Thoracic aorta (tissue), 2 donors: ENCODE data around the gene KRTAP10-8. TPM values are rescaled to one million over a fixed set of nuclear protein-coding genes. Genes with fewer than 3 reads are reported as not detected.
"Not testable (repeated sequence)": the region's sequence is repeated elsewhere in the genome, so short reads cannot be mapped to it uniquely, and the experiment has no call there.

Source experiments
- ATAC-seq: fragments of 150-250 bp; one replicate; pipeline ENCODE4 v1.8.0; 2017; ENCODE audit warnings: low read depth; ENCODE audit not compliant: insufficient number of reproducible peaks, low FRiP score
- DNase-seq: peaks from one replicate; pipeline ENCODE4 v3.0.0-alpha.2; 2020; ENCODE audit warnings: low spot score
- H3K27ac ChIP-seq, 2 donors: fragments of 200-600 bp; sonication (generic); 1 replicate in 1 of 2; 2 replicates in 1 of 2; pipeline ENCODE4 v1.5.1; 2016; ENCODE audit warnings: mild to moderate bottlenecking in 2 of 2, moderate library complexity in 2 of 2
- H3K27me3 ChIP-seq: fragments of 200-600 bp; sonication (generic); replicated peaks from 2 replicates; pipeline ENCODE4 v1.6.0; 2016; ENCODE audit warnings: mild to moderate bottlenecking; ENCODE audit not compliant: insufficient read depth
- H3K36me3 ChIP-seq: fragments of 200-600 bp; sonication (generic); one replicate; pipeline ENCODE4 v1.5.1; 2016
- H3K4me1 ChIP-seq, 2 donors: fragments of 200-600 bp; sonication (generic); 1 replicate in 1 of 2; 2 replicates in 1 of 2; pipeline versions ENCODE4 v1.5.1 to v1.6.0; 2016; ENCODE audit warnings: low read depth in 2 of 2, mild to moderate bottlenecking in 1 of 2; ENCODE audit not compliant: control insufficient read depth in 1 of 2
- H3K4me3 ChIP-seq: fragments of 200-600 bp; sonication (generic); 2 replicates; pipeline ENCODE4 v1.5.1; 2016; ENCODE audit warnings: mild to moderate bottlenecking
- H3K9me3 ChIP-seq: fragments of 200-600 bp; sonication (generic); 2 replicates; pipeline ENCODE4 v1.5.1; 2016
- CTCF ChIP-seq: fragments of 200-600 bp; sonication (generic); IDR thresholded peaks from one replicate; pipeline ENCODE4 v1.5.1; 2019; ENCODE audit warnings: antibody characterized with exemption
- total RNA-seq, 2 donors: library from RNA; depleted of rRNA; stranded (reverse); fragments of >200 nt; gene quantifications; one replicate each; pipeline versions ENCODE4 v1.1.0 to v1.2.3, GENCODE V29; 2016

The KRTAP10-8 gene
- total RNA-seq, 2 donors from 2014 or later, result not detected

- Histone ChIP-seq H3K36me3 (no peaks in the 10 kb centered on the region), H3K27ac (no peak overlapping the region), H3K27me3 (no peaks in the 10 kb centered on the region), H3K4me1 (no peaks in the 10 kb centered on the region), H3K4me3 (no peak overlapping the region), H3K9me3 (peaks cover 6% of the 10 kb centered on the region)
- TF ChIP-seq CTCF, result no peak
- DNase-seq (no peak), ATAC-seq (no peak)
These were observed 36.4 kb upstream of the KRTAP10-8 start for GRCh38 chr21:44575307-44576024.

DNA sequence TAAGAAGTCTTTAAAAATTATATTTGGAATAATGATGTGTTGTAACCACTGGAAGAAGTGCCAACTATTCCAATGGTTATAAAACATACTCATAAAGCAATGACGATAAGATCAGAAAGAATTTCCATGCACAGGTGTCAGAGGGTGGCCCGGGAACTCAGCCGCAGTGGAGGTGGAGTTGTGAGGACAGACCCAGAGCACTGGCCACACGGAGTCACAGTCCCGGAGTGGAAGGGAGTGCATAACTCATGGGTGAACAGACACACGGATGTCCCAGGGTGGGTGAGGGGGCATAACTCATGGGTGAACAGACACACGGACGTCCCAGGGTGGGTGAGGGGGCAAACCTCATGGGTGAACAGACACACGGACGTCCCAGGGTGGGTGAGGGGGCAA lies 35.9 kb upstream of the KRTAP10-8 start:
- H3K9me3 ChIP-seq, result peaks cover 7% of the 10 kb centered on the region
- H3K27ac ChIP-seq, result no peak overlapping the region
- no peaks in the 10 kb centered on the region for H3K4me1 ChIP-seq
- H3K36me3 ChIP-seq, result no peaks in the 10 kb centered on the region
- DNase-seq, result no peak
- no peaks in the 10 kb centered on the region for H3K27me3 ChIP-seq
- TF ChIP-seq CTCF, result no peak
- ATAC-seq, result no peak
- no peak overlapping the region for H3K4me3 ChIP-seq

DNA sequence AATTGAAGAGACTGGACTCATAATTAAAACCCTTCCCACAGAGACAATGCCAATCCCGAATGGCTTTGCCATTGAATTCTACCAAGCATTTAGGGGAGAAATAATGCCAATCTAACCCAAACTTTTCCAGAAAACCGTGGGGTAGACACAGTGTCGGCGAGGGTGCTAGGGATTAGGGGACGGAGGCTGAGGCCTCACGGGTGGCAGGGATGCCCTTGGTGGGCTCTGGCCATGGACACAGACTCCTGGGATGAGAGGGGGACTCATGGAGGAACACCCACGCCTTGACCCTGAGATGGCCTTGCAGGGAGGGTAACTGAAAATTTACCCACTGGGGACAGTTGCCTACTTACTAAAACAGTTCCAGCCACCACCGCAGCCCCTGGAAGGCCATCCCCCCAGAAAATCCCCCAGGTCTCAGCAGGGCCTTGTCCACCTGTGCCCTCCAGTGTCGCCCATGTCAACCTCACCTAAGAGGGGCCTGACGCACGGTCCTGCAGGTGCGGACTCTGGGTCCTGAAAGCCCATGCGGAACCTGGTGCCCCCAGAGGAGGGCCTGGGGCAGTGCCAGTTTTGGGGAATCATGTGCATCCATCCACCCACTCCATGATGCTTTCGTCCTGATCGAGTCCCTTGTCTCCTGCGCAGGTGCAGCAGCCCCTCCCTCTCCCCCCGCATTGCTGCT lies 33.4 kb upstream of the KRTAP10-8 start:
- ATAC-seq, result no peak

DNA sequence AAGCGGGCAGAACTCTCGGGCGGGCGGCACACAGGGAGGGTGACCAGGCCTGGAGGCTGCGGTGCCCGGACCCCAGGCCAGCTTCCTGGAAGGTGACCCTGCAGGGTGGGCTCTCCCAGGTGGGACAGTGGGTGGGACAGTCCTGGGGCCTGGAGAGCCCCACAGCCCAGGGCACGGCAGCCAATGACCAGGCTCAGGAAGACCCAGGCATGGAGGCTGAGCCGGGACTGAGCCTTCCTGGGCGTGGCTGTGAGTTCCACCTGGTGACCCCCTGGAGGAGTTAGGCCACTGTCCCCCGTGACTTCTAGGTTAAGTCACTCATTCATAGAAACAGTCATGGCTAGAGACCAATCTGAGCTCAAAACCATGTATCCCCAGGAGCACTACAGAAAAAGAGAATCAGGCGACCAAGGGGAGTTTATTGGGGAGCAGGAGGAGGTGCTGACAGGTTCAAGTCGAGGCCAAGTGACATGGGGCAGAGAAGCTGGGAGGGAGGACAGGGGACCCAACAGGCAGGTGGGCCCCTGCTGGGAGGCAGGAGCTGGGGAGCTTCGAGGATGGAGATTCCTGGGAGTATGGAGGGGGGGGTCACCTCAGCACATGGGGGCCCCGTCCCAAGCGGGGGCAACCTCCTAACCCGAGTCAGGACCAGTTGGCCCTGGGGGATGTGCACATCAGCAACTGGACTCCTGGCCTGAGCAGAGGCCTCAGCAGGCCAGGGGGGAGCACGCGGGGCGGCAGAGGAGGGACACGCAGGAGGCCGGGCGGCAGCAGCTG lies 32.6 kb upstream of the KRTAP10-8 start:
- TF ChIP-seq CTCF, result no peak
- H3K9me3 ChIP-seq, result peaks cover 13% of the 10 kb centered on the region

More for the DNA sequence above, 33.4 kb upstream of the KRTAP10-8 start:
- Histone ChIP-seq H3K4me3 (no peak overlapping the region), H3K9me3 (peaks cover 13% of the 10 kb centered on the region), H3K27ac (no peak overlapping the region), H3K4me1 (no peaks in the 10 kb centered on the region), H3K36me3 (no peaks in the 10 kb centered on the region), H3K27me3 (no peaks in the 10 kb centered on the region)
- DNase-seq, result no peak
- no peak for TF ChIP-seq CTCF

GRCh38 chr21:44579833-44580144 lies 32.1 kb upstream of the KRTAP10-8 start:
- Histone ChIP-seq H3K27ac (no peak overlapping the region), H3K36me3 (no peaks in the 10 kb centered on the region), H3K4me3 (no peak overlapping the region), H3K9me3 (peaks cover 13% of the 10 kb centered on the region), H3K4me1 (no peaks in the 10 kb centered on the region), H3K27me3 (no peaks in the 10 kb centered on the region)
- no peak for TF ChIP-seq CTCF
- ATAC-seq (no peak), DNase-seq (no peak)

More for the DNA sequence above, 32.6 kb upstream of the KRTAP10-8 start:
- no peaks in the 10 kb centered on the region for H3K27me3 ChIP-seq
- no peak overlapping the region for H3K4me3 ChIP-seq
- H3K4me1 ChIP-seq, result no peaks in the 10 kb centered on the region
- no peak overlapping the region for H3K27ac ChIP-seq
- DNase-seq (no peak), ATAC-seq (no peak)
- H3K36me3 ChIP-seq, result no peaks in the 10 kb centered on the region

GRCh38 chr21:44580231-44580821 lies 31.6 kb upstream of the KRTAP10-8 start, which contains the start of gene KRTAP10-5:
Gene KRTAP10-5 (minus strand): TSS chr21:44580604. CDS start chr21:44580578, 26 bp downstream.
- H3K4me3 ChIP-seq, H3K27me3 ChIP-seq, H3K4me1 ChIP-seq, H3K36me3 ChIP-seq, ATAC-seq, DNase-seq, H3K27ac ChIP-seq: not testable (repeated sequence)
- H3K9me3 ChIP-seq, result peaks cover 13% of the 10 kb centered on the region
